K562 (cell line): ENCODE measurements around the gene MAPK8IP1. TPM values are rescaled to one million over a fixed set of nuclear protein-coding genes. Genes with fewer than 3 reads are reported as not detected.

ENCODE experiments used
- ATF1 ChIP-seq, 2 experiments: fragments of 450-650 bp in 1 of 2; IDR thresholded peaks; 2 replicates each; pipeline ENCODE4 v1.6.1; 2016; ENCODE audit warnings: missing compliant biosample characterization in 1 of 2, missing genetic modification characterization in 1 of 2
- CHD1 ChIP-seq: fragments of 200-600 bp; sonication (generic); IDR thresholded peaks from one replicate; pipeline ENCODE4 v1.6.1; 2012; ENCODE audit warnings: mild to moderate bottlenecking, moderate library complexity, low read length, inconsistent platforms
- EHMT2 ChIP-seq: fragments of 450-650 bp; IDR thresholded peaks from 2 replicates; pipeline ENCODE4 v1.6.1; 2018; ENCODE audit warnings: antibody characterized with exemption
- EP300 ChIP-seq: IDR thresholded peaks from 2 replicates; pipeline ENCODE4 v1.6.1; 2012; ENCODE audit warnings: low read length, improper control_type of control experiment
- FOXM1 ChIP-seq, 2 experiments: fragments of 450-650 bp in 1 of 2; sonication (generic) in 1 of 2; formaldehyde crosslinking in 1 of 2; IDR thresholded peaks; 2 replicates each; pipeline versions ENCODE4 v1.6.1 to v1.9.0; 2017 to 2022; ENCODE audit warnings: low read depth in 2 of 2, mild to moderate bottlenecking in 2 of 2, missing genetic modification reagents in 1 of 2, moderate library complexity in 1 of 2
- HIVEP1 ChIP-seq: fragments of 250-450 bp; sonication (Bioruptor Pico); IDR thresholded peaks from 2 replicates; pipeline ENCODE4 v1.4.0; 2020; ENCODE audit warnings: mild to moderate bottlenecking
- JUN ChIP-seq, 2 experiments: sonication (generic) in 1 of 2; formaldehyde crosslinking in 1 of 2; IDR thresholded peaks; 2 replicates each; pipeline versions ENCODE4 v1.6.1 to v1.8.0; 2012 to 2022; ENCODE audit warnings: borderline replicate concordance in 2 of 2, mild to moderate bottlenecking in 2 of 2, improper control_type of control experiment in 1 of 2, low read depth in 1 of 2, low read length in 1 of 2, missing genetic modification reagents in 1 of 2
- KLF1 ChIP-seq: fragments of 450-650 bp; IDR thresholded peaks from 2 replicates; pipeline ENCODE4 v1.6.1; 2016; ENCODE audit warnings: missing genetic modification characterization, missing compliant biosample characterization
- MAX ChIP-seq: sonication (generic); formaldehyde crosslinking; IDR thresholded peaks from 2 replicates; pipeline ENCODE4 v1.9.0; 2022; ENCODE audit warnings: mild to moderate bottlenecking, missing genetic modification reagents
- MAZ ChIP-seq, 2 experiments: fragments of 450-650 bp in 1 of 2; sonication (generic) in 1 of 2; formaldehyde crosslinking; IDR thresholded peaks in 1 of 2; conservative IDR thresholded peaks in 1 of 2; 2 replicates each; pipeline versions ENCODE4 v1.4.0 to v1.5.0; 2020; ENCODE audit warnings: mild to moderate bottlenecking in 1 of 2, missing genetic modification reagents in 1 of 2
- MBD2 ChIP-seq: sonication (generic); IDR thresholded peaks from 2 replicates; pipeline ENCODE4 v1.6.1; 2016; ENCODE audit warnings: low read depth, borderline replicate concordance
- MXI1 ChIP-seq: IDR thresholded peaks from 2 replicates; pipeline ENCODE4 v1.6.1; 2011; ENCODE audit warnings: low read depth, mild to moderate bottlenecking, improper control_type of control experiment, low read length
- NEUROD1 ChIP-seq: fragments of 150-350 bp; IDR thresholded peaks from 2 replicates; pipeline ENCODE4 v1.6.1; 2014; ENCODE audit warnings: borderline replicate concordance, low read length, low read depth; ENCODE audit not compliant: partially characterized antibody
- NFXL1 ChIP-seq: fragments of 450-650 bp; formaldehyde crosslinking; IDR thresholded peaks from 2 replicates; pipeline ENCODE4 v1.4.0; 2021; ENCODE audit warnings: mild to moderate bottlenecking
- PTBP1 ChIP-seq: fragments of 200-400 bp; formaldehyde crosslinking; IDR thresholded peaks from 2 replicates; pipeline ENCODE4 v1.6.1; 2017; ENCODE audit warnings: low read depth, low read length
- RBM22 ChIP-seq: fragments of 200-400 bp; formaldehyde crosslinking; IDR thresholded peaks from 2 replicates; pipeline ENCODE4 v1.6.1; 2018; ENCODE audit warnings: low read length, low read depth; ENCODE audit not compliant: poor library complexity, severe bottlenecking
- TFAP4 ChIP-seq: sonication (generic); formaldehyde crosslinking; IDR thresholded peaks from 2 replicates; pipeline ENCODE4 v1.8.0; 2022; ENCODE audit warnings: missing genetic modification reagents, mild to moderate bottlenecking, moderate library complexity, borderline replicate concordance
- UBTF ChIP-seq, 2 experiments: IDR thresholded peaks; 2 replicates each; pipeline ENCODE4 v1.6.1; 2012; ENCODE audit warnings: improper control_type of control experiment in 2 of 2, low read depth in 2 of 2, low read length in 2 of 2, borderline replicate concordance in 1 of 2
- XRCC4 ChIP-seq: IDR thresholded peaks from one replicate; pipeline ENCODE4 v1.6.1; 2011; ENCODE audit not compliant: insufficient read depth, insufficient read length; ENCODE audit errors: extremely low read depth
- ZBTB12 ChIP-seq: fragments of 250-450 bp; sonication (Bioruptor Pico); IDR thresholded peaks from 2 replicates; pipeline ENCODE4 v1.4.0; 2020
- ZBTB7A ChIP-seq: IDR thresholded peaks from 2 replicates; pipeline ENCODE4 v1.6.1; 2011; ENCODE audit warnings: low read depth, mild to moderate bottlenecking, low read length, moderate library complexity, borderline replicate concordance; ENCODE audit not compliant: control insufficient read depth
- ZNF184 ChIP-seq: sonication (generic); formaldehyde crosslinking; IDR thresholded peaks from 2 replicates; pipeline ENCODE4 v1.5.0; 2020; ENCODE audit warnings: missing genetic modification reagents
- polyA plus RNA-seq, 8 experiments: library from polyadenylated mRNA; depleted of rRNA in 4 of 8; stranded (reverse) in 5 of 8; unstranded in 3 of 8; fragments of >200 nt; fragmentation: Nextera tagmentation in 2 of 8; fragmentation: Illumina TruSeq in 1 of 8; extraction: Ambion mirVana in 2 of 8; extraction: Trizol in 1 of 8; gene quantifications; 2 replicates each; pipeline versions ENCODE4 v1.2.1 to v1.2.3, GENCODE V29; 2011 to 2014; ENCODE audit warnings: inconsistent platforms in 1 of 8, missing spikeins in 1 of 8
- total RNA-seq, 7 experiments: library from RNA; depleted of rRNA in 6 of 7; stranded (reverse); fragments of >200 nt in 6 of 7; fragmentation: Illumina TruSeq in 2 of 7; extraction: Trizol in 2 of 7; gene quantifications; 2 replicates each; pipeline versions ENCODE4 v1.2.1 to v1.2.3, GENCODE V29; 2011 to 2021; ENCODE audit warnings: low replicate concordance in 1 of 7

The MAPK8IP1 gene
- total and polyA plus RNA-seq, 9 of the 15 experiments (the other 6 are each of a cell fraction or from before 2014, with no cell fraction given): 0.13 to 6.9 (median 2.5) TPM

GRCh38 chr11:45899448-45900174 lies 14.2 kb downstream of the MAPK8IP1 start (continued):
- TF ChIP-seq MBD2 (peak; percentile 90), FOXM1 (IDR thresholded peaks at IDR 0.05; ENCODE audit: low read depth) (no peak), FOXM1 (CRISPR knock-in tag; IDR thresholded peaks at IDR 0.05; ENCODE audit: low read depth) (0 out of 2 replicates have a peak, but pooled peaks have one; percentile 12), NFXL1 (CRISPR knock-in tag) (no peak), MAZ (CRISPR knock-in tag; conservative IDR thresholded peaks at IDR 0.05 in 1 of 2, IDR thresholded peaks at IDR 0.05 in 1 of 2) (peak; percentile 45 to 65; a peak in 2 of 4 replicates), JUN (IDR thresholded peaks at IDR 0.05; ENCODE audit: borderline replicate concordance, low read depth, low read length) (peak; percentile 94), JUN (CRISPR knock-in tag; IDR thresholded peaks at IDR 0.05; ENCODE audit: borderline replicate concordance) (peak; percentile 89; the same call in 1 of the 2 replicates), RBM22 (peak; percentile 100), ZNF184 (CRISPR knock-in tag) (no peak), EHMT2 (peak; percentile 94), MAX (peak; percentile 16; the same call in 1 of the 2 replicates), EP300 (0 out of 2 replicates have a peak, but pooled peaks have one; percentile 17), HIVEP1 (CRISPR knock-in tag) (no peak), MXI1 (peak; percentile 95), PTBP1 (no peak), NEUROD1 (peak; percentile 92), XRCC4 (no peak), ATF1 (CRISPR knock-in tag; IDR thresholded peaks at IDR 0.05) (no peak), ATF1 (tag; IDR thresholded peaks at IDR 0.05) (peak; percentile 84), KLF1 (peak; percentile 59; the same call in 1 of the 2 replicates), ZBTB7A (peak; percentile 14; the same call in 1 of the 2 replicates), ZBTB12 (CRISPR knock-in tag) (peak; percentile 41), UBTF (IDR thresholded peaks at IDR 0.05; ENCODE audit: borderline replicate concordance in 1 of 2, low read depth in 2 of 2, low read length in 2 of 2) (peak; percentile 98 to 99), CHD1 (no peak), TFAP4 (peak; percentile 92)
